Measurements from ENCODE around the gene BCL7A.

Gene BCL7A

GRCh38 chr12:122072031-122072970, 50.6 kb downstream of the BCL7A start:
- DNase-seq (ENCODE audit: extremely low spot score, insufficient read length, low read depth) (no peak), FAIRE-seq (no peak)

GRCh38 chr12:122073815-122074214, 52.1 kb downstream of the BCL7A start:
- no peak for FAIRE-seq

GRCh38 chr12:122076743-122077495, 55.2 kb downstream of the BCL7A start:
- DNase-seq (ENCODE audit: extremely low spot score, insufficient read length, low read depth) (no peak), FAIRE-seq (no peak)

More at GRCh38 chr12:122073815-122074214, 52.1 kb downstream of the BCL7A start:
- DNase-seq (ENCODE audit: extremely low spot score, insufficient read length, low read depth), result no peak

GRCh38 chr12:122078141-122079032, 56.7 kb downstream of the BCL7A start, which contains the start of gene MLXIP:
Gene MLXIP (plus strand): TSS chr12:122078756. CDS start chr12:122078854, 98 bp downstream.
- FAIRE-seq, result peak; percentile 62
- peak; percentile 85 for DNase-seq (ENCODE audit: extremely low spot score, insufficient read length, low read depth)

GRCh38 chr12:122079033-122079531, 57.4 kb downstream of the BCL7A start:
- FAIRE-seq (no peak), DNase-seq (ENCODE audit: extremely low spot score, insufficient read length, low read depth) (no peak)

DNA sequence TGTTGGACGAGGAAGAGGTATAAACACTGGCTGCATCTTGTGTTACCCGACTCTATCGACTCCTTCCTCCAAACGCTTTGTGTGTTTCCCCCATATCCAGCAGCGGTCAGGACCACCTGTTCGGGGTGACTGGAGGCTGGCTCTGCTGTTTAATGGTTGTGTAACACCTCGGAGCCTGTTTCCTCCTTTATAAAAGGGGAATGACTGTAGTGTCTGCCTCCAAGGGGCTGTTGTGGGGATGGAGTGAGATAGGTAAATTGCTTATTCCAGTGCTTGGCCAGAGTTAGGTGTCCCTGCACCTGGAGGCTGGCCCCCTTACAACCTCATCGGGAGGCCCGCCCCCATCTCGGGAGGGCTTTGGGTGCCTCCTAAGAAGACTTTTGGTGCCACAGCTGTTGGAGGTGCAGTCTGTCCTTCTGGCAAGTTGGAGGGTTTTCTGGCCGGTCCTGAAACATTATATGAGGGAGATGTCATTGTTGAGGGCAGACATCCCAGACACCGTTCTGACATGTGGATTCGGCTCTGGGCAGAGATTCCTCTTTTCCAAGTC, 57.9 kb downstream of the BCL7A start:
- DNase-seq (ENCODE audit: extremely low spot score, insufficient read length, low read depth) (no peak), FAIRE-seq (no peak)

DNA sequence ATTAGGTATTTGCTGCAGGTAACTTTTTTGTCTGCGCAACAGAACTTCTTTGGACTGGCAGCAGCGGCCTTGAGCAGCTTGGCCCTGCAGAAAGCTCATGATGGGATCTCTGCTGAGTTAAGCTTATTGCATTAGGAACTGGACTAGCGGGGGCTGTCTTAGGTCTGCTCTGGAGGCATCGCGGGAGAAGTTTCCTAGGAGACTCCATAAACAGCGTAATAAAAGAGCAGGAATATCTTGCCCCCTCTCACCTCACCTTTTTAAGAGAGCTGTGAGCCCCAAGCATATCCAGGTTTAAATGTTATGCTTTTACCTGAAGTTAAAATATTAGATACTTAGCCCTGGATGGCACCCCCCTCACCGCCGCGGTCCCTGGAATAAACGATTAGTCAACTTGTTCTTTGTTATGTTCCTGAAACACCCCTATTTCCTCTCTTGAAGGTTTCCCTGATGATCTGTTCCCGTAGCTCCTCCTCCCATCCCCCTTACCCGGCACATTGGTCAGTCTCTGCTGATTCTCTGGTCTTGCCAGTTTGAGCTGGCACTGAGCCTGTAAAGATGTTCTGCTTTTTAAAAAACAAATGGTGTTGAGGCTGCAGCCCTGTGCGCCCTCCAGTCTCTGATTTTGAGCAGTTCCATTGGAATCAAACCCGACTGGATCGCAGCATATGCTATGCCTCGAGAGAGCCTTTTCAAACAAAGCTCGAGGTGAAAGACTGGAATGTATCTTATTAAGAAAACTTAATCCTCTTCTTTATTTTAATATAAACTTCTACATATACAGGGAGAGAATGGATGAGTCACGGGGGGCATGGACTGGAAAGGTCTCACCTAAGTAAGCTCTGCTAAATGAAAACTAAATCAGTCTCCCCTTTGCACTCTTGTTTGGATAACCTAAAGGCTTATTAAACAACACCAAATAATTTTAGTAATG, 58.7 kb downstream of the BCL7A start:
- DNase-seq (ENCODE audit: extremely low spot score, insufficient read length, low read depth), result no peak
- FAIRE-seq, result no peak

DNA sequence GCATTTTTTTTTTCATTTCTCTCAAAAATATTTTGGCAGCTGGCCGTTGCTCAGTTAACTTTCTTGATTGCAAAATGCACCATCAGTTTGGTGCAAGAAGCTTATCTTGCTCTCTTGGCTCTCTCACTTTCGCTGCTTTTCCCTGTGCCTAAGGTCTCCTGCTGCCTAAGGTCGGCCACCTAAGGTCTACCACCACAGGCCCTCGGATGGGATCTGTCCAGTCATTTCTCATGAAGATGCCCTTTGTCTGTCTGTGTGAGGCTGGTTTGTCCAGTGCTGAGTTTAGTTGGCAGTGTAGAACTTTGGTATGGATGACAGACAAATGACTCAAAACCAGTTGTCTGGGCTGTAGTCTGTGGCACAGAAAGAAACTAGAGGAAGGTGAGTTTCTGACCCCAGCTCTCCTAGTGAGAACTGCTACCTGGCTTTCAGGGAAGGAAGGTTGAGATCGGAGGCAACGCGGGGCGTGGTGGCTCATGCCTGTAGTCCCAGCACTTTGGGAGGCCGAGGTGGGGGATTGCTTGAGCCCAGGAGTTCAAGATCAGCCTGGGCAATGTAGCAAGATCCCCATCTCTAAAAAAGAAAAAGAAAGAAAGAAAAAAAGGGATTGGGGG, 59.5 kb downstream of the BCL7A start:
- no peak for FAIRE-seq

DNA sequence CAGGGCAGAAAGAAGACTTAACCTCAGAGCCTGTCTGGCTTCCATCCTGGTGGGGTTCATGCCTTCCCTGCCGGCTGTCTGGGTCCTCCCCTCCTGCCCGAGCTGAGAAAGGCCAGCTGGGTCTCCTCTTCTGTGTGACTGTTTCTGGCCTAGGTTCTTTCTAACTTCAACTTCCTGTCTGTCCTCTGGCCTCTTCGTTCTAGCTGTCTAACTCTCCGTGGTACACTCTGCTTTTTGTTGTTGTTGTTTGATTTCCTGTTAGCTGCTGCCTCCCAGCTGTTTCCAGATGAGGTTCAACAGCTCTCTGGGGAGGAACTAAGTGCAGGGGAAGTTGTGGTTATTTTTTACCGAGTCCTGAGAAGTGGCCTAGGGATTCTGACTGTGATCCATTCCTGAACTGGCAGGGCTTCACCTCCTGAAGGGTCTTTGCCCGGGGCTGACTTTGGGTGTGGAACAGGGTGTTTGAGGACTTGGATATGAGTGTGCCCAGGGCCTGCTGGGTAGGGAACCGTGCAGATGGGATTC, 60.1 kb downstream of the BCL7A start:
- FAIRE-seq, result peak; percentile 85
- peak; percentile 52 for DNase-seq (ENCODE audit: extremely low spot score, insufficient read length, low read depth)

More for the DNA sequence above, 59.5 kb downstream of the BCL7A start:
- DNase-seq (ENCODE audit: extremely low spot score, insufficient read length, low read depth), result no peak

DNA sequence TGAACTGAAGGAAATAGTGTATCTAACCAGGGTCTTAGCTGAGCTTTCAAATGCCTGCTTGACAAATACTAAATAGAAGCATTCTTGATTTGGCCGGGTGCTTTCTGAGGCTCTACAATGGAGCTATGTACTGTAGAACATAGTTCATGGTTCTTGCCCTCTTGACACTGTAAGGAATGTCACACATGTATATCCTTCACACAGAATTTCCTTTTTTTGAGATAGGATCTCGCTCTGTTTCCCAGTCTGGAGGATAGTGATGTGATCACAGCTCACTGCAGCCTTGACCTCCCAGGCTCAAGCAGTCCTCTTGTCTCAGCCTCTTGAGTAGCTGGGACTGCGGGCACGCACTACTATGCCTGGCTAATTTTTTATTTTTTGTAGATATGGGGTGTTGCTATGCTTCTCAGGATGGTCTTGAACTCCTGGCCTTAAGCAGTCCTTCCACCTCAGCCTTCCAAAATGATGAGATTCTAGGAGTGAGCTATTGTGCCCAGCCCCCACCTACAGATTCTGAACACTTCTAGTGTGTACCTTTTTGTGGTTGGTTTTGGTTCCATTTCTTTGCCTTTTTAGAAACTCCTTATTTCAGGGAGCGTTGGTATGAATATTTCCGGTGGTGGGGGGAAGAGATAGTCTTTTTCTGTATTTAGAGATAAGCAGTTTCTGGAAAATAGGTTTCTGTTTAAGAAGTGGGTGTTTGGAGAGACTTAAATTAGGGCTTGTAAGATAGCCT, 61.1 kb downstream of the BCL7A start:
- FAIRE-seq (no peak), DNase-seq (ENCODE audit: extremely low spot score, insufficient read length, low read depth) (no peak)

DNA sequence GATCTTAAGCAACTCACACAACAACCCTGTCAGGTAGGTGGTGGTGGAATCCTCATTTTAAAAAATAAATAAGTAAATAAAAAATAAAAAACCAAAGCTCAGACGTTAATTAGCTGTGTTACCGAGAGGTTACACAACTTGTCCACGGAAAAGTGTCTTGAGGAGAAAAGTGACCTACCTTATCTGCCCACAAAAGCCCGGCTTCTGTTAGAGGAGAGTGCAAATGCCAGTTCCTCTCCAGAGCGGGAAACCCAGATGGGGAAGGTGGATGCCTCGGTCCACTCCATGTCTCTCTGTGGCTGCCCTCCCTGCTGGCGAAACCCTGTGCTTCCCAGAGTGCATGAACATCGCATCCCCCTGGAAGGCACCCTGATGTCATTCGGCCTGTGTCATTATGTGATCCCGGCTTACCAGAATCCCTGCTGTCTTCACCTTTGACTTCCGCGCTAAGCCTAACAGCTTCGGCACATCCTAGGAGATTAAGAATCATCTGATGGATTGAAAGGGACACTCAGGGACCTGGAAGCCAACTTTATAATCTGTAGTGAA, 63.2 kb downstream of the BCL7A start:
- DNase-seq (ENCODE audit: extremely low spot score, insufficient read length, low read depth) (no peak), FAIRE-seq (no peak)

GRCh38 chr12:122085591-122085990, 63.9 kb downstream of the BCL7A start:
- DNase-seq (ENCODE audit: extremely low spot score, insufficient read length, low read depth), result no peak
- no peak for FAIRE-seq

- FAIRE-seq, result no peak
- no peak for DNase-seq (ENCODE audit: extremely low spot score, insufficient read length, low read depth)
Observed at GRCh38 chr12:122086116-122086515, 64.4 kb downstream of the BCL7A start.

- DNase-seq (ENCODE audit: extremely low spot score, insufficient read length, low read depth) (no peak), FAIRE-seq (no peak)
Observed at GRCh38 chr12:122086641-122087285, 65.1 kb downstream of the BCL7A start.

DNA sequence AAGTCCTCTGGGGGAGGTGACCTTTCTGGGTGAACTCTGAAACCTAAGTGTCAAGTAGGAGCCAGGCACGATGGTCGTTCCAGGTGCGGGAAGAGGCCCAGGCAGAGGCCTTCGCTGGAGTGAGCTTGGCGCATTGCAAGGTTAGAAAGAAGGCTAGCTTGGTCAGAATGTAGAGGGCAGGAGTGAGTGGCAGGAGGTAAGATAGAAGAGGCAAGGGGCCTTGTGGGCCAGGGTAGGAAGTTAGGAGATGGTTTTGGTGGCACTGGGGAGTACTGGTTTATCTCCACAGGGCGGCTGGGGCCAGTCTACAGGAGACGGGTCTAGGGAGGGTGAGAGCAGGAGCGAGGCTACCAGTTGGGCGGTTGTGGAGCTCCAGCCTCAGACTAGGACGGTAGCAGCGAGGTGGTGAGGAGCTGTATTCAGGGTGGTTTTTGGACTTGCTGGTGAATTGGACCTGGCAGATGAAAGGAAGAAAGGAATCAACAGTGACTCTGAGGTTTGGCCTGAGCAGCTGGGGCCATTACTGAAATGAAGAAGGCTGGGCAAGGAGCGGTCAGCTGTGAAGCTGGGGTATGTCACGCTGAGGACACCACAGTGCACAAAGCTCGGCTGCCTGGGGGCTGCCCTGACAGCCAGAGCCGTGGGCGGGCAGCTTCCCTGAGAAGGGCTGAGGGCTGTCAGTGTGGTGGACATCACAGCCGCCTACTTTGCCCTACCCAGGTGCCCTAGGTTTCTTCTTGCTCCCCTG, 65.9 kb downstream of the BCL7A start:
- no peak for FAIRE-seq
- DNase-seq (ENCODE audit: extremely low spot score, insufficient read length, low read depth), result no peak

All from GM18507 (cell line).